GM12878 (cell line): ENCODE measurements around the gene MYL11. TPM values are rescaled to one million over a fixed set of nuclear protein-coding genes. Genes with fewer than 3 reads are reported as not detected.

ENCODE experiments used
- ATF2 ChIP-seq: IDR thresholded peaks from 2 replicates; pipeline ENCODE4 v1.6.1; 2012; ENCODE audit warnings: low read length, inconsistent platforms
- ATF3 ChIP-seq: IDR thresholded peaks from 2 replicates; pipeline ENCODE4 v1.6.1; 2011; ENCODE audit warnings: low read depth, mild to moderate bottlenecking, low read length, moderate library complexity, borderline replicate concordance; ENCODE audit errors: extremely low read depth
- BCL11A ChIP-seq: IDR thresholded peaks from 2 replicates; pipeline ENCODE4 v1.6.1; 2011; ENCODE audit warnings: low read depth, low read length
- BMI1 ChIP-seq: fragments of 450-650 bp; IDR thresholded peaks from 2 replicates; pipeline ENCODE4 v1.6.1; 2016; ENCODE audit warnings: mild to moderate bottlenecking, moderate library complexity, borderline replicate concordance
- CUX1 ChIP-seq: IDR thresholded peaks from 2 replicates; pipeline ENCODE4 v1.6.1; 2012; ENCODE audit warnings: improper control_type of control experiment, low read depth, low read length; ENCODE audit not compliant: insufficient replicate concordance
- EZH2 ChIP-seq: IDR thresholded peaks from 2 replicates; pipeline ENCODE4 v1.6.1; 2012; ENCODE audit warnings: low read depth, mild to moderate bottlenecking, control low read depth, inconsistent platforms, low read length, borderline replicate concordance; ENCODE audit not compliant: control insufficient read depth
- KAT2A ChIP-seq: conservative IDR thresholded peaks from 2 replicates; pipeline ENCODE4 v1.6.1; 2011; ENCODE audit warnings: low read depth, low read length; ENCODE audit not compliant: control insufficient read depth
- KLF5 ChIP-seq: fragments of 450-650 bp; IDR thresholded peaks from 2 replicates; pipeline ENCODE4 v1.6.1; 2014; ENCODE audit warnings: mild to moderate bottlenecking; ENCODE audit not compliant: partially characterized antibody
- MTA2 ChIP-seq: fragments of 450-650 bp; IDR thresholded peaks from 2 replicates; pipeline ENCODE4 v1.6.1; 2016; ENCODE audit warnings: low read depth, mild to moderate bottlenecking, moderate library complexity
- NRF1 ChIP-seq: conservative IDR thresholded peaks from 2 replicates; pipeline ENCODE4 v1.6.1; 2011; ENCODE audit warnings: mild to moderate bottlenecking, low read depth, low read length, improper control_type of control experiment
- PBX3 ChIP-seq: IDR thresholded peaks from 2 replicates; pipeline ENCODE4 v1.6.1; 2011; ENCODE audit warnings: mild to moderate bottlenecking, low read depth, low read length, moderate library complexity; ENCODE audit not compliant: insufficient replicate concordance
- POLR2AphosphoS2 ChIP-seq: IDR thresholded peaks from 2 replicates; pipeline ENCODE4 v1.6.1; 2011; ENCODE audit warnings: low read depth, mild to moderate bottlenecking, low read length, improper control_type of control experiment, moderate library complexity
- RAD51 ChIP-seq: fragments of 450-650 bp; IDR thresholded peaks from 2 replicates; pipeline ENCODE4 v1.6.1; 2016; ENCODE audit warnings: moderate library complexity, mild to moderate bottlenecking, inconsistent platforms
- RELB ChIP-seq: fragments of 450-650 bp; IDR thresholded peaks from 2 replicates; pipeline ENCODE4 v1.6.1; 2017; ENCODE audit warnings: low read depth, mild to moderate bottlenecking, moderate library complexity
- SIN3A ChIP-seq: IDR thresholded peaks from 2 replicates; pipeline ENCODE4 v1.6.1; 2012; ENCODE audit warnings: low read depth, low read length, improper control_type of control experiment
- SMAD1 ChIP-seq: fragments of 450-650 bp; IDR thresholded peaks from 2 replicates; pipeline ENCODE4 v1.6.1; 2018; ENCODE audit warnings: mild to moderate bottlenecking, low read depth; ENCODE audit not compliant: partially characterized antibody
- SREBF1 ChIP-seq: IDR thresholded peaks from 2 replicates; pipeline ENCODE4 v1.6.1; 2012; ENCODE audit warnings: mild to moderate bottlenecking, low read length
- TCF7 ChIP-seq: IDR thresholded peaks from 2 replicates; pipeline ENCODE4 v1.6.1; 2014; ENCODE audit warnings: antibody characterized with exemption, borderline replicate concordance
- ZNF207 ChIP-seq: fragments of 450-650 bp; IDR thresholded peaks from 2 replicates; pipeline ENCODE4 v1.6.1; 2014; ENCODE audit warnings: antibody characterized with exemption, mild to moderate bottlenecking, borderline replicate concordance
- ZNF622 ChIP-seq: fragments of 450-650 bp; IDR thresholded peaks from 2 replicates; pipeline ENCODE4 v1.6.1; 2017; ENCODE audit warnings: mild to moderate bottlenecking, inconsistent platforms
- polyA plus RNA-seq, 11 experiments: library from polyadenylated mRNA; depleted of rRNA in 4 of 11; unstranded in 6 of 11; stranded (reverse) in 5 of 11; fragments of >200 nt; fragmentation: Nextera tagmentation in 4 of 11; fragmentation: Illumina TruSeq in 1 of 11; extraction: Ambion mirVana in 4 of 11; extraction: Trizol in 1 of 11; gene quantifications; 1 replicate in 1 of 11; 2 replicates in 10 of 11; pipeline versions ENCODE4 v1.2.1 to v1.2.3, GENCODE V29; 2011 to 2016; ENCODE audit warnings: inconsistent platforms in 2 of 11, missing spikeins in 2 of 11, low read depth in 1 of 11
- total RNA-seq, 4 experiments: library from RNA; depleted of rRNA in 3 of 4; stranded (reverse); fragments of >200 nt in 3 of 4; fragmentation: Illumina TruSeq in 1 of 4; extraction: Trizol in 1 of 4; gene quantifications; 2 replicates each; pipeline versions ENCODE4 v1.2.1 to v1.2.3, GENCODE V29; 2013 to 2021

MYL11 gene
- total and polyA plus RNA-seq, 10 of the 15 experiments (the other 5 are each of a cell fraction or from before 2014, with no cell fraction given), result 0.19 to 1.2 (median 0.61) TPM; not detected in 5

GRCh38 chr16:30371248-30371816, 3.3 kb upstream of the MYL11 start (continued):
- TF ChIP-seq KAT2A (no peak), SMAD1 (peak; percentile 67), PBX3 (no peak), CUX1 (no peak), TCF7 (no peak), ZNF207 (0 out of 2 replicates have a peak, but pooled peaks have one; percentile 29), BCL11A (no peak), MTA2 (0 out of 2 replicates have a peak, but pooled peaks have one; percentile 29), RAD51 (no peak), NRF1 (no peak), POLR2AphosphoS2 (0 out of 2 replicates have a peak, but pooled peaks have one; percentile 35), ZNF622 (no peak), RELB (0 out of 2 replicates have a peak, but pooled peaks have one; percentile 44), ATF2 (no peak), KLF5 (no peak), ATF3 (no peak), EZH2 (no peak), SIN3A (no peak), BMI1 (no peak), SREBF1 (no peak)
